ENCODE measurements around the gene FOXK2. TPM values are rescaled to one million over a fixed set of nuclear protein-coding genes. Genes with fewer than 3 reads are reported as not detected.

FOXK2 gene
- total and polyA plus RNA-seq, 2 donors (not counting 1 experiment from before 2014, with no cell fraction given) = 19.7 to 62.7 TPM

- H4K20me1 ChIP-seq (ENCODE audit: control insufficient read depth, insufficient read depth, low read length, poor library complexity, severe bottlenecking) = no peaks in the 10 kb centered on the region
- H2AFZ ChIP-seq (ENCODE audit: insufficient read depth, low read depth, low read length, poor library complexity, severe bottlenecking) = no peak overlapping the region
- Mint-ChIP-seq H3K9me3 (ENCODE audit: insufficient read depth) (no peaks in the 10 kb centered on the region), H3K4me3 (no peak overlapping the region), H3K27me3 (no peaks in the 10 kb centered on the region), H3K27ac (no peak overlapping the region), H3K4me1 (no peaks in the 10 kb centered on the region)
- H3K9ac ChIP-seq (ENCODE audit: low read length) = no peak overlapping the region
- WGBS (ENCODE audit: insufficient coverage) = 96% methylated on average over 45 of the region's 45 CpGs
- ChIA-PET POLR2A (no interaction called here), CTCF (no interaction called here)
- intact Hi-C loops (cut with micrococcal nuclease) = no loop called here
- DNase-seq (no peak), ATAC-seq (ENCODE audit: low read depth) (no peak)
- no peak overlapping the region for H3K4me3 ChIP-seq (ENCODE audit: control extremely low read depth in 1 of 5, extremely low read depth in 1 of 5, insufficient read depth in 1 of 5, low read depth in 2 of 5, low read length in 4 of 5)
- H3K9me3 ChIP-seq (ENCODE audit: control extremely low read depth in 1 of 3, control insufficient read depth in 2 of 3, insufficient read depth in 1 of 3, low read length in 2 of 3) = no peaks in the 10 kb centered on the region
- no peak for TF ChIP-seq CTCF (IDR thresholded peaks at IDR 0.05)
- no peak for TF ChIP-seq EZH2 (IDR thresholded peaks at IDR 0.05; ENCODE audit: borderline replicate concordance, insufficient read depth, low read depth, low read length, poor library complexity, severe bottlenecking)
- no peaks in the 10 kb centered on the region for H3K27me3 ChIP-seq (replicated peaks in 1 of 4; ENCODE audit: control extremely low read depth in 1 of 4, control insufficient read depth in 3 of 4, insufficient read depth in 4 of 4, low read length in 3 of 4)
- H3K79me2 ChIP-seq (ENCODE audit: control insufficient read depth, insufficient read depth, low read length) = no peaks in the 10 kb centered on the region
- no peak overlapping the region for H3K4me2 ChIP-seq (replicated peaks; ENCODE audit: low read depth, low read length, poor library complexity, severe bottlenecking)
- peaks cover 0 to 57% of the 10 kb centered on the region in 2 experiments for H3K36me3 ChIP-seq (replicated peaks in 1 of 2; ENCODE audit: control extremely low read depth in 1 of 2, control insufficient read depth in 1 of 2, extremely low read depth in 1 of 2, insufficient read depth in 2 of 2, low read length in 1 of 2)
- H3K27ac ChIP-seq (ENCODE audit: low read length in 2 of 2) = no peak overlapping the region
- H3K4me1 ChIP-seq (ENCODE audit: control insufficient read depth in 2 of 2, insufficient read depth in 2 of 2, low read length in 2 of 2) = no peaks in the 10 kb centered on the region
Measured at GRCh38 chr17:82615084-82616020, 95.8 kb downstream of the FOXK2 start.

GRCh38 chr17:82616021-82616711, 96.6 kb downstream of the FOXK2 start:
- ChIA-PET CTCF (no interaction called here), POLR2A (no interaction called here)
- no peaks in the 10 kb centered on the region for H3K27me3 ChIP-seq (replicated peaks in 1 of 4; ENCODE audit: control extremely low read depth in 1 of 4, control insufficient read depth in 3 of 4, insufficient read depth in 4 of 4, low read length in 3 of 4)
- no peak overlapping the region for H3K4me3 ChIP-seq (ENCODE audit: control extremely low read depth in 1 of 5, extremely low read depth in 1 of 5, insufficient read depth in 1 of 5, low read depth in 2 of 5, low read length in 4 of 5)
- DNase-seq (no peak), ATAC-seq (ENCODE audit: low read depth) (no peak)
- H3K9ac ChIP-seq (ENCODE audit: low read length) = no peak overlapping the region
- no peak overlapping the region for H3K27ac ChIP-seq (ENCODE audit: low read length in 2 of 2)
- H2AFZ ChIP-seq (ENCODE audit: insufficient read depth, low read depth, low read length, poor library complexity, severe bottlenecking) = no peak overlapping the region
- no peaks in the 10 kb centered on the region for H3K4me1 ChIP-seq (ENCODE audit: control insufficient read depth in 2 of 2, insufficient read depth in 2 of 2, low read length in 2 of 2)
- Mint-ChIP-seq H3K27ac (no peak overlapping the region), H3K27me3 (no peaks in the 10 kb centered on the region), H3K9me3 (ENCODE audit: insufficient read depth) (no peaks in the 10 kb centered on the region), H3K4me1 (no peaks in the 10 kb centered on the region), H3K4me3 (no peak overlapping the region)
- no peak overlapping the region for H3K4me2 ChIP-seq (replicated peaks; ENCODE audit: low read depth, low read length, poor library complexity, severe bottlenecking)
- intact Hi-C loops (cut with micrococcal nuclease) = no loop called here
- TF ChIP-seq CTCF (IDR thresholded peaks at IDR 0.05) (no peak), EZH2 (IDR thresholded peaks at IDR 0.05; ENCODE audit: borderline replicate concordance, insufficient read depth, low read depth, low read length, poor library complexity, severe bottlenecking) (no peak)
- no peaks in the 10 kb centered on the region for H4K20me1 ChIP-seq (ENCODE audit: control insufficient read depth, insufficient read depth, low read length, poor library complexity, severe bottlenecking)
- over 99% methylated on average over 19 of the region's 22 CpGs for WGBS (ENCODE audit: insufficient coverage)
- H3K36me3 ChIP-seq (replicated peaks in 1 of 2; ENCODE audit: control extremely low read depth in 1 of 2, control insufficient read depth in 1 of 2, extremely low read depth in 1 of 2, insufficient read depth in 2 of 2, low read length in 1 of 2) = peaks cover 0 to 64% of the 10 kb centered on the region in 2 experiments
- no peaks in the 10 kb centered on the region for H3K79me2 ChIP-seq (ENCODE audit: control insufficient read depth, insufficient read depth, low read length)
- no peaks in the 10 kb centered on the region for H3K9me3 ChIP-seq (ENCODE audit: control extremely low read depth in 1 of 3, control insufficient read depth in 2 of 3, insufficient read depth in 1 of 3, low read length in 2 of 3)

Data from B cell (primary cell).